ENCODE data around the gene XRCC4.

The XRCC4 gene

GRCh38 chr5:83184534-83184933 is 107.2 kb downstream of the XRCC4 start:
- DNase-seq (ENCODE audit: insufficient read length, low spot score), result no peak
- FAIRE-seq, result no peak
- TF ChIP-seq POLR2AphosphoS5 (IDR thresholded peaks at IDR 0.05; ENCODE audit: low read depth, low read length) (no peak), TAF1 (IDR thresholded peaks at IDR 0.05; ENCODE audit: low read depth, low read length) (no peak), POU2F2 (IDR thresholded peaks at IDR 0.05; ENCODE audit: low read depth, low read length) (no peak), POLR2A (IDR thresholded peaks at IDR 0.05; ENCODE audit: low read depth, low read length) (no peak), SPI1 (IDR thresholded peaks at IDR 0.05; ENCODE audit: low read depth, low read length) (no peak)

- FAIRE-seq (no peak), DNase-seq (ENCODE audit: insufficient read length, low spot score) (no peak)
- TF ChIP-seq TAF1 (IDR thresholded peaks at IDR 0.05; ENCODE audit: low read depth, low read length) (no peak), SPI1 (IDR thresholded peaks at IDR 0.05; ENCODE audit: low read depth, low read length) (no peak), POLR2A (IDR thresholded peaks at IDR 0.05; ENCODE audit: low read depth, low read length) (no peak), POLR2AphosphoS5 (IDR thresholded peaks at IDR 0.05; ENCODE audit: low read depth, low read length) (no peak), PAX5 (IDR thresholded peaks at IDR 0.05; ENCODE audit: insufficient read depth, low read length, severe bottlenecking) (no peak), POU2F2 (IDR thresholded peaks at IDR 0.05; ENCODE audit: low read depth, low read length) (no peak)
Observed at GRCh38 chr5:83192947-83193346, 115.6 kb downstream of the XRCC4 start.

DNA sequence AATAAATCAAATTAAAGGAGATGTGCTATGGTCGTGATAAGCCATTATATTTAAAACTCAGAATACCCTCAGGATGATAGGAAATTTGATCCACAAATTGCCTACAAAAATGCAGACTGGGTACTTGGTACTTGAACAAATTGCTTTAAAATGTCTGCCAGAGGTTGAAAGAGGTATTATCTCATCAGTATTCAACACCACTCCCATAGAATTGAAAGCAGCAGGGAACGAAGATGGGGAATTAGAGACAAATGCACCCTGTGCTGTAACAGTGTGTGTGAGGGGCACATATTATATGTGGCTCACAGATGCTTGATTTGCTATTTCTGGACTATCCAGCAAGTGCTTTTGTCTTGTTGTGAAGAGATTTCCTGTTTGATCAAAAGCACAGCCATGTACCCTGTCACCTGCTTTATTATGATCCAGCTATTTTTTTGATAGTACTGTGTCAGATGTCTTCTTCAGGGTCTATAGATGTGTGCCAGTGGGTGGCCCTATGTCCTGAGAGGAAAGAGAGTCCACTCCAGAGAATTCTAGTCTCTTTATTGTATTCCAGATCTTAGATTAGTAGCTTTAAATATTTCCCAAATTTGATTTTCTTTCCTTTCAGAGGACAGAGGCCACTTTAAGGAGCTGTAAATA is 120.1 kb downstream of the XRCC4 start:
- peak; percentile 16 for FAIRE-seq
- DNase-seq (ENCODE audit: insufficient read length, low spot score), result no peak
- TF ChIP-seq SPI1 (IDR thresholded peaks at IDR 0.05; ENCODE audit: low read depth, low read length), result no peak
- TF ChIP-seq POU2F2 (IDR thresholded peaks at IDR 0.05; ENCODE audit: low read depth, low read length), result no peak
- TF ChIP-seq PAX5 (IDR thresholded peaks at IDR 0.05; ENCODE audit: insufficient read depth, low read length, severe bottlenecking), result no peak
- TF ChIP-seq POLR2A (IDR thresholded peaks at IDR 0.05; ENCODE audit: low read depth, low read length), result no peak
- no peak for TF ChIP-seq POLR2AphosphoS5 (IDR thresholded peaks at IDR 0.05; ENCODE audit: low read depth, low read length)
- TF ChIP-seq TAF1 (IDR thresholded peaks at IDR 0.05; ENCODE audit: low read depth, low read length), result no peak

GRCh38 chr5:83199126-83199525 is 121.8 kb downstream of the XRCC4 start:
- FAIRE-seq, result no peak
- no peak for DNase-seq (ENCODE audit: insufficient read length, low spot score)
- TF ChIP-seq POU2F2 (IDR thresholded peaks at IDR 0.05; ENCODE audit: low read depth, low read length) (no peak), TAF1 (IDR thresholded peaks at IDR 0.05; ENCODE audit: low read depth, low read length) (no peak), POLR2AphosphoS5 (IDR thresholded peaks at IDR 0.05; ENCODE audit: low read depth, low read length) (no peak), POLR2A (IDR thresholded peaks at IDR 0.05; ENCODE audit: low read depth, low read length) (no peak), PAX5 (IDR thresholded peaks at IDR 0.05; ENCODE audit: insufficient read depth, low read length, severe bottlenecking) (no peak), SPI1 (IDR thresholded peaks at IDR 0.05; ENCODE audit: low read depth, low read length) (no peak)

DNA sequence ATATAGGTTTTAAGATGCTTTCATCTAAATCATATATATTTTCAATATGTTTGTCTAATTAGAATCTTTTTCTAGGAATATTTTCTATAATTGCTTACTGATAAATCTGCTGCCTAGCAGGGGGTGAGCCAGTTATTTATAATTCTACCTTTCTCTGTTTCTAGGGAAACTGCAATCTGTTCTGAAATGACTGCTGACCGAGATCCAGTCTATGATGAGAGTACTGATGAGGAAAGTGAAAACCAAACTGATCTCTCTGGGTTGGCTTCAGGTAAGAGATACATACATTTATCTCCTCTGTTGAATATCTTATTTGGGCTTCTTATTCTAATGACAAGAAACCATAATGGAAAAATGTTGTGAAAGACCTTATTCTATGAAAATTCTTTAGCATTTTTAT is 127.3 kb downstream of the XRCC4 start:
- FAIRE-seq (no peak), DNase-seq (ENCODE audit: insufficient read length, low spot score) (no peak)
- TF ChIP-seq POU2F2 (IDR thresholded peaks at IDR 0.05; ENCODE audit: low read depth, low read length) (no peak), SPI1 (IDR thresholded peaks at IDR 0.05; ENCODE audit: low read depth, low read length) (no peak), PAX5 (IDR thresholded peaks at IDR 0.05; ENCODE audit: insufficient read depth, low read length, severe bottlenecking) (no peak), POLR2AphosphoS5 (IDR thresholded peaks at IDR 0.05; ENCODE audit: low read depth, low read length) (no peak), TAF1 (IDR thresholded peaks at IDR 0.05; ENCODE audit: low read depth, low read length) (no peak), POLR2A (IDR thresholded peaks at IDR 0.05; ENCODE audit: low read depth, low read length) (no peak)

DNA sequence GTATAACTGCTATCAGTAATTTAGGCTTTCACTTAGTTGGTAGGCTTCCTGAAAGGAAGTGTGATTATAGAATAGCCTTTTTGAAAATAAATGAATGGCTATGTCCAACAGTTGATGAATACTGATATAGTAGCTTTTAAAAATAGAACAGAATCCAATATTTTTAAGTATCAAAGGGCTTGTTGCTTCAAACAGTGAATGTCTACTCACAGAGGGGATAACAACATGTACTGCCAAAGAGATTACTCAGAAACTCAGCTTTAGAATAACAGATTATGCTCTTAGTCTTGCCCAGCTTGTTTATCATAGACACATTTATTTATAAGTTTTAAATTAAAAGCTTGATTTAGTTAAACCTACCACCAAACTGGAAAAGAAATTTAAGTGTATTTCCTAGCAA is 132.6 kb downstream of the XRCC4 start:
- TF ChIP-seq PAX5 (IDR thresholded peaks at IDR 0.05; ENCODE audit: insufficient read depth, low read length, severe bottlenecking) (no peak), POU2F2 (IDR thresholded peaks at IDR 0.05; ENCODE audit: low read depth, low read length) (no peak), TAF1 (IDR thresholded peaks at IDR 0.05; ENCODE audit: low read depth, low read length) (no peak), SPI1 (IDR thresholded peaks at IDR 0.05; ENCODE audit: low read depth, low read length) (no peak), POLR2AphosphoS5 (IDR thresholded peaks at IDR 0.05; ENCODE audit: low read depth, low read length) (no peak), POLR2A (IDR thresholded peaks at IDR 0.05; ENCODE audit: low read depth, low read length) (no peak)
- DNase-seq (ENCODE audit: insufficient read length, low spot score), result no peak
- FAIRE-seq, result no peak

DNA sequence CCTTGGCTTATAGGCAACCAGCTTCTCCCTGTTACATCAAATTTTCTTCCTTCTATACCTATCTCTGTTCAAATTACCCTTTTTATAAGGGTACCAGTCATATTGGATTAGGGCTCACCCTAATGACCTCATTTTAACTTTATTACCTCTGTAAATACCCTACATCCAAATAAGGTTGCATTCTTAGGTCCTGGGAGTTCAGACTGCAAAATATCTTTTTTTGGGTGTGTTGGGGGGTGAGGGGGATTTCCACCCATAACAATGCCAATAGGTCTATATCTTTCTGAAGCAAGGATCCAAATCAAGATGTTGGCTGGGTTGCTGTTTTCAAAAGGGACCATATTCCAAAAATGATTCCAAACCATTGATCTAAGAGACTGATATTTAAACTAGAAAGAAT is 141.7 kb downstream of the XRCC4 start:
- no peak for FAIRE-seq
- DNase-seq (ENCODE audit: insufficient read length, low spot score), result no peak
- TF ChIP-seq POLR2AphosphoS5 (IDR thresholded peaks at IDR 0.05; ENCODE audit: low read depth, low read length) (no peak), POLR2A (IDR thresholded peaks at IDR 0.05; ENCODE audit: low read depth, low read length) (no peak), PAX5 (IDR thresholded peaks at IDR 0.05; ENCODE audit: insufficient read depth, low read length, severe bottlenecking) (no peak), TAF1 (IDR thresholded peaks at IDR 0.05; ENCODE audit: low read depth, low read length) (no peak), POU2F2 (IDR thresholded peaks at IDR 0.05; ENCODE audit: low read depth, low read length) (no peak), SPI1 (IDR thresholded peaks at IDR 0.05; ENCODE audit: low read depth, low read length) (no peak)

DNA sequence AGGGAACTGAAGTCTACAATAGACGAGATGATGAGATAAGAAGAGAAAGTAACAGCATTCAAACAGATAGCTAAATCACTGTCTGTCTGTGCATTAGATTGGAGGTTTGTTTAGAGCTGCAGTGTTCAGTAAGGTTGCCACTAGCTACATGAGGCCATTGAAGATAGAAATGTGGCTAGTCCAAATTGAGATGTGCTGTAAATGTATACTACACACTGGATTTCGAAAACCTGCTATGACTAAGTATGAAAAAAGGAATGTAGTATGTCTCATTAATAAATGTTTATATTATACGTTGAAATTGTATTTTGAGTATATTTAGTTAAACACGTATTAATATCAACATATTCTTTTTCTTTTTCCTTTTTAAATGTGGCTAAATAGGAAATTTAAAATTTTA is 142.1 kb downstream of the XRCC4 start:
- FAIRE-seq (peak; percentile 43), DNase-seq (ENCODE audit: insufficient read length, low spot score) (no peak)
- no peak for TF ChIP-seq POLR2AphosphoS5 (IDR thresholded peaks at IDR 0.05; ENCODE audit: low read depth, low read length)
- TF ChIP-seq POLR2A (IDR thresholded peaks at IDR 0.05; ENCODE audit: low read depth, low read length), result no peak
- TF ChIP-seq SPI1 (IDR thresholded peaks at IDR 0.05; ENCODE audit: low read depth, low read length), result no peak
- no peak for TF ChIP-seq PAX5 (IDR thresholded peaks at IDR 0.05; ENCODE audit: insufficient read depth, low read length, severe bottlenecking)
- no peak for TF ChIP-seq TAF1 (IDR thresholded peaks at IDR 0.05; ENCODE audit: low read depth, low read length)
- TF ChIP-seq POU2F2 (IDR thresholded peaks at IDR 0.05; ENCODE audit: low read depth, low read length), result no peak

- no peak for FAIRE-seq
- no peak for TF ChIP-seq POLR2AphosphoS5 (IDR thresholded peaks at IDR 0.05; ENCODE audit: low read depth, low read length)
- no peak for TF ChIP-seq SPI1 (IDR thresholded peaks at IDR 0.05; ENCODE audit: low read depth, low read length)
- TF ChIP-seq PAX5 (IDR thresholded peaks at IDR 0.05; ENCODE audit: insufficient read depth, low read length, severe bottlenecking), result no peak
- no peak for TF ChIP-seq POLR2A (IDR thresholded peaks at IDR 0.05; ENCODE audit: low read depth, low read length)
- TF ChIP-seq TAF1 (IDR thresholded peaks at IDR 0.05; ENCODE audit: low read depth, low read length), result no peak
- TF ChIP-seq POU2F2 (IDR thresholded peaks at IDR 0.05; ENCODE audit: low read depth, low read length), result no peak
- DNase-seq (ENCODE audit: insufficient read length, low spot score), result no peak
Observed at GRCh38 chr5:83220331-83220730, 143.0 kb downstream of the XRCC4 start.

DNA sequence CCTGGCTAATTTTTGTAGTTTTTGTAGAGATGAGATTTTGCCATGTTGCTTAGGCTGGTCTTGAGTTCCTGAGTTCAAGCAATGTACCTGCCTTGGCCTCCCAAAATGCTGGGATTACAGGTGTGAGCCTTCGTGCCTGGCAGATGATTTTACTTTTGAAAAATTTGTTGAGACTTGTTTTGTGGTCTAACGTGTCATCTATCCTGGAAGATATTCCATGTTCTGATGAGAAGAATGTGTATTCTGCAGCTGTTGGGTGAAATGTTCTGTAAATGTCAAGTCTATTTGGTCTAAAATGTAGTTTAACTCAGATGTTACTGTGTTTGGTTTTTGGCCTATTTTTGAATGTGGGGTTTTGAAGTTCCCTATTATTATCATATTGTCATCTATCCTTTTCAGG is 145.6 kb downstream of the XRCC4 start:
- TF ChIP-seq POU2F2 (IDR thresholded peaks at IDR 0.05; ENCODE audit: low read depth, low read length), result no peak
- no peak for TF ChIP-seq POLR2AphosphoS5 (IDR thresholded peaks at IDR 0.05; ENCODE audit: low read depth, low read length)
- TF ChIP-seq POLR2A (IDR thresholded peaks at IDR 0.05; ENCODE audit: low read depth, low read length), result no peak
- DNase-seq (ENCODE audit: insufficient read length, low spot score) (no peak), FAIRE-seq (no peak)

Data from GM12891 (cell line).